Esophagus muscularis mucosa (tissue), 4 donors: ENCODE results near the gene GRIN2B. TPM values are rescaled to one million over a fixed set of nuclear protein-coding genes. Genes with fewer than 3 reads are reported as not detected.

Experiments used
- DNase-seq: peaks from one replicate; pipeline ENCODE4 v3.0.0-alpha.2; 2017; ENCODE audit errors: extremely low spot score
- H3K27ac ChIP-seq, 4 donors: fragments of 200-600 bp; sonication (generic); replicated peaks in 1 of 4; 1 replicate in 3 of 4; 2 replicates in 1 of 4; pipeline ENCODE4 v1.5.1; 2016 to 2019; ENCODE audit warnings: mild to moderate bottlenecking in 1 of 4
- H3K27me3 ChIP-seq, 4 donors: fragments of 200-600 bp; sonication (generic); one replicate each; pipeline versions ENCODE4 v1.5.1 to v1.6.0; 2016 to 2019
- H3K36me3 ChIP-seq, 4 donors: fragments of 200-600 bp; sonication (generic); one replicate each; pipeline ENCODE4 v1.5.1; 2016 to 2019
- H3K4me1 ChIP-seq, 4 donors: fragments of 200-600 bp; sonication (generic); one replicate each; pipeline ENCODE4 v1.5.1; 2016 to 2019
- H3K4me3 ChIP-seq, 4 donors: fragments of 200-600 bp; sonication (generic); 1 replicate in 2 of 4; 2 replicates in 2 of 4; pipeline ENCODE4 v1.5.1; 2016 to 2019; ENCODE audit warnings: mild to moderate bottlenecking in 4 of 4, moderate library complexity in 1 of 4
- H3K9me3 ChIP-seq, 4 donors: fragments of 200-600 bp; sonication (generic); 1 replicate in 3 of 4; 2 replicates in 1 of 4; pipeline ENCODE4 v1.5.1; 2016 to 2019
- EP300 ChIP-seq: sonication (generic); formaldehyde crosslinking; IDR thresholded peaks from one replicate; pipeline ENCODE4 v1.6.1; 2017; ENCODE audit warnings: antibody characterized with exemption
- POLR2A ChIP-seq: fragments of 450-650 bp; IDR thresholded peaks from one replicate; pipeline ENCODE4 v1.6.1; 2017; ENCODE audit warnings: antibody characterized with exemption, moderate library complexity, mild to moderate bottlenecking, low read depth
- POLR2AphosphoS5 ChIP-seq, 2 donors: sonication (generic); formaldehyde crosslinking; IDR thresholded peaks; one replicate each; pipeline ENCODE4 v1.6.1; 2017; ENCODE audit warnings: antibody characterized with exemption in 2 of 2
- WGBS: methylation state at CpG from one replicate; pipeline ENCODE4 v1.1.5; 2018; 5-methylcytosine and 5-hydroxymethylcytosine counted together
- intact Hi-C: fragments of 100-400 bp; cut with DNase I; formaldehyde crosslinking; loops from one replicate; pipeline ENCODE4 v1.15.1; 2023
- total RNA-seq, 4 donors: library from RNA; depleted of rRNA; stranded (reverse); fragments of >200 nt; gene quantifications; one replicate each; pipeline versions ENCODE4 v1.1.0 to v1.2.1, GENCODE V29; 2016
- TF ChIP-seq, protein P1 (sequence below), 3 experiments: fragments of 200-600 bp in 2 of 3; fragments of 450-650 bp in 1 of 3; sonication (generic) in 2 of 3; IDR thresholded peaks; one replicate each; pipeline ENCODE4 v1.5.1; 2017 to 2019; ENCODE audit warnings: antibody characterized with exemption in 3 of 3, mild to moderate bottlenecking in 2 of 3, moderate library complexity in 1 of 3

Gene GRIN2B
- total RNA-seq, 4 donors from 2014 or later, result under 0.01 to 0.42 (median 0.03) TPM

DNA sequence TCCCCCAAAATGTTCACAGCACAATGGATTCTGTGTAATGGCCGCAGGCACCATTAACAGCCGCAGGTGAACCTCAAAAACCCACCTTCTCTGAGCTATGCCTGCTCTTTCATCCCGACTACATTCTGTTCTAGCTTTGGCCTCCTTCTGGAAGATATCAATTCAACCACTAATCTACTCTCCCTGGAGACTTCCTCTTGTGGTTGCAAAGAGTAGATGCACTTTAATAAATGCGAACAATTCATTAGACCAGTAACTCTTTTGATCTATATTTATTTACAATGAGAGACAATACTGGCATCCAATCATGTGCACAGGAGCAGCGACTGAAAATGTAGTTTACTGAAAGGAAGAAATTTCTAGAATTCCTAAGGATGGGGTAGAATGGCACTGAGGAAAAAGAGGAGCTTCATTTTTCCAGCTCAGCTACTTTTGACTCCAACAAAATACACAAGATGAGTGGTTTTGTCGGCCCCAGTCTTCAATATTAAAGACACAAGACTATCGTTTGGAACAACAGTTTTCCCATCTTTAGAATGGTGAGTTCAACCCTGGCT is 5.3 kb downstream of the GRIN2B start:
- H3K4me1 ChIP-seq, result peaks cover 4 to 12% (median 10%) of the 10 kb centered on the region in 4 donors
- 65% methylated on average over 7 of the region's 7 CpGs for WGBS
- H3K36me3 ChIP-seq, result no peaks in the 10 kb centered on the region
- H3K27me3 ChIP-seq, result peaks cover 0 to 44% (median 2%) of the 10 kb centered on the region in 4 donors
- no peaks in the 10 kb centered on the region for H3K9me3 ChIP-seq
- H3K27ac ChIP-seq, result no peak overlapping the region
- DNase-seq, result peak; percentile 8
- intact Hi-C loops, result no loop called here
- no peak for TF ChIP-seq POLR2A
- H3K4me3 ChIP-seq, result no peak overlapping the region

GRCh38 chr12:13973996-13974395 is 7.4 kb downstream of the GRIN2B start:
- DNase-seq, result peak; percentile 82
- intact Hi-C loops, result no loop called here

GRCh38 chr12:13970803-13971202 is 10.6 kb downstream of the GRIN2B start:
- peaks cover 0 to 11% (median 0%) of the 10 kb centered on the region in 4 donors for H3K27me3 ChIP-seq
- intact Hi-C loops, result no loop called here
- H3K36me3 ChIP-seq, result no peaks in the 10 kb centered on the region
- WGBS, result 79% methylated on average over 4 of the region's 4 CpGs
- H3K4me3 ChIP-seq, result no peak overlapping the region
- no peaks in the 10 kb centered on the region for H3K4me1 ChIP-seq
- no peak overlapping the region for H3K27ac ChIP-seq
- no peak for DNase-seq
- H3K9me3 ChIP-seq, result no peaks in the 10 kb centered on the region
- no peak for TF ChIP-seq EP300
- no peak for TF ChIP-seq POLR2A
- TF ChIP-seq POLR2AphosphoS5 (IDR thresholded peaks at IDR 0.05), result no peak
- TF ChIP-seq, protein P1, sequence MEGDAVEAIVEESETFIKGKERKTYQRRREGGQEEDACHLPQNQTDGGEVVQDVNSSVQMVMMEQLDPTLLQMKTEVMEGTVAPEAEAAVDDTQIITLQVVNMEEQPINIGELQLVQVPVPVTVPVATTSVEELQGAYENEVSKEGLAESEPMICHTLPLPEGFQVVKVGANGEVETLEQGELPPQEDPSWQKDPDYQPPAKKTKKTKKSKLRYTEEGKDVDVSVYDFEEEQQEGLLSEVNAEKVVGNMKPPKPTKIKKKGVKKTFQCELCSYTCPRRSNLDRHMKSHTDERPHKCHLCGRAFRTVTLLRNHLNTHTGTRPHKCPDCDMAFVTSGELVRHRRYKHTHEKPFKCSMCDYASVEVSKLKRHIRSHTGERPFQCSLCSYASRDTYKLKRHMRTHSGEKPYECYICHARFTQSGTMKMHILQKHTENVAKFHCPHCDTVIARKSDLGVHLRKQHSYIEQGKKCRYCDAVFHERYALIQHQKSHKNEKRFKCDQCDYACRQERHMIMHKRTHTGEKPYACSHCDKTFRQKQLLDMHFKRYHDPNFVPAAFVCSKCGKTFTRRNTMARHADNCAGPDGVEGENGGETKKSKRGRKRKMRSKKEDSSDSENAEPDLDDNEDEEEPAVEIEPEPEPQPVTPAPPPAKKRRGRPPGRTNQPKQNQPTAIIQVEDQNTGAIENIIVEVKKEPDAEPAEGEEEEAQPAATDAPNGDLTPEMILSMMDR (IDR thresholded peaks at IDR 0.05), result no peak

More at GRCh38 chr12:13973996-13974395, 7.4 kb downstream of the GRIN2B start:
- H3K27ac ChIP-seq, result no peak overlapping the region
- H3K36me3 ChIP-seq, result no peaks in the 10 kb centered on the region
- H3K9me3 ChIP-seq, result no peaks in the 10 kb centered on the region
- H3K4me3 ChIP-seq, result no peak overlapping the region
- no peaks in the 10 kb centered on the region for H3K4me1 ChIP-seq
- peaks cover 0 to 27% (median 0%) of the 10 kb centered on the region in 4 donors for H3K27me3 ChIP-seq
- TF ChIP-seq POLR2AphosphoS5 (IDR thresholded peaks at IDR 0.05) (no peak), POLR2A (no peak), EP300 (no peak)
- TF ChIP-seq, protein P1 (IDR thresholded peaks at IDR 0.05), result no peak

DNA sequence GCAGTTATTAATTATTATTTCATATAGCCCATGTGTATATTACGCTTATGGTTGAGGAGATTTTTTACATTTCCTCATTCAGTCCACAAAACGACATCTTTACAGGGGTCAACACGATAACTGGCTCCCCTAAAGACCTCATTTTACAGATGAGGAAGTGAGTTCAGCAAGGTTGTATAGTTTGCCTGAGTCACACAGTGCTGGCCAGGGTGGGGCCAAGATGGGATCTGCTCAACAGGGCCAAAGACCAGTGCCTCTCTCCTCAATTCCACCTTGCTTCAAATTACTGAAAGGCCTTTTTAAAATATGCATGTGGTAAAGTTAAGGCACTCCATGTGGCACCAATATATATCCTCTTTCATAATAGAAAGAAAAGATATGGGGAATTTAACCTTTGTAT is 13.1 kb downstream of the GRIN2B start:
- H3K27ac ChIP-seq, result no peak overlapping the region
- intact Hi-C loops, result no loop called here
- 75% methylated on average over 3 of the region's 3 CpGs for WGBS
- H3K4me1 ChIP-seq, result no peaks in the 10 kb centered on the region
- no peak for DNase-seq
- no peak for TF ChIP-seq EP300
- no peak for TF ChIP-seq POLR2A
- TF ChIP-seq POLR2AphosphoS5 (IDR thresholded peaks at IDR 0.05), result no peak
- TF ChIP-seq, protein P1 (IDR thresholded peaks at IDR 0.05), result no peak
- H3K4me3 ChIP-seq, result no peak overlapping the region
- H3K9me3 ChIP-seq, result no peaks in the 10 kb centered on the region
- no peaks in the 10 kb centered on the region for H3K36me3 ChIP-seq
- H3K27me3 ChIP-seq, result peaks cover 0 to 25% (median 0%) of the 10 kb centered on the region in 4 donors

- Histone ChIP-seq H3K36me3 (no peaks in the 10 kb centered on the region), H3K9me3 (no peaks in the 10 kb centered on the region), H3K4me3 (no peak overlapping the region), H3K27ac (no peak overlapping the region), H3K27me3 (peaks cover 0 to 24% (median 0%) of the 10 kb centered on the region in 4 donors), H3K4me1 (no peaks in the 10 kb centered on the region)
- intact Hi-C loops, result no loop called here
- no peak for TF ChIP-seq EP300
- TF ChIP-seq POLR2AphosphoS5 (IDR thresholded peaks at IDR 0.05), result no peak
- no peak for TF ChIP-seq POLR2A
- TF ChIP-seq, protein P1 (IDR thresholded peaks at IDR 0.05), result no peak
- WGBS, result 83% methylated on average over 5 of the region's 5 CpGs
- no peak for DNase-seq
These were observed 16.7 kb downstream of the GRIN2B start for GRCh38 chr12:13964666-13965065.
